HEK293 (cell line): ENCODE measurements around the gene RANBP1.

Experiments used
- CTCF ChIA-PET: fragments of 350-600 bp; formaldehyde crosslinking; extraction: SDS; loops from one replicate; lab custom pipeline; 2021; ENCODE audit warnings: antibody characterized with exemption; lab: Yijun Ruan, JAX
- POLR2A ChIA-PET: fragments of 300-600 bp; formaldehyde crosslinking; extraction: SDS; loops from one replicate; lab custom pipeline; 2020; ENCODE audit warnings: antibody characterized with exemption, inconsistent platforms; lab: Yijun Ruan, JAX
- H3K27ac ChIP-seq: fragments of 200-500 bp; sonication (Bioruptor generic); 2 replicates; pipeline ENCODE4 v1.5.1; 2014; ENCODE audit warnings: low read depth, low read length, control low read depth, inconsistent platforms; ENCODE audit errors: extremely low read depth
- H3K36me3 ChIP-seq, 2 experiments: fragments of 200-500 bp in 1 of 2; sonication (Bioruptor generic) in 1 of 2; 1 replicate in 1 of 2; 2 replicates in 1 of 2; pipeline ENCODE4 v1.5.1; 2014 to 2017; ENCODE audit warnings: inconsistent platforms in 2 of 2, low read length in 2 of 2; ENCODE audit not compliant: control insufficient read depth in 2 of 2, insufficient read depth in 1 of 2
- H3K4me1 ChIP-seq: fragments of 200-500 bp; sonication (Bioruptor generic); 2 replicates; pipeline ENCODE4 v1.5.1; 2014; ENCODE audit warnings: mild to moderate bottlenecking, low read length, inconsistent platforms; ENCODE audit not compliant: control insufficient read depth, insufficient read depth
- H3K4me3 ChIP-seq: 2 replicates; pipeline ENCODE4 v1.5.1; 2011; ENCODE audit warnings: low read depth, mild to moderate bottlenecking, control low read depth, low read length, moderate library complexity
- H3K9me3 ChIP-seq: fragments of 200-500 bp; sonication (Bioruptor generic); 2 replicates; pipeline ENCODE4 v1.5.1; 2014; ENCODE audit warnings: low read depth, low read length, inconsistent platforms; ENCODE audit not compliant: control insufficient read depth, insufficient read depth
- YY1 ChIP-seq: fragments of 450-650 bp; formaldehyde crosslinking; IDR thresholded peaks from 2 replicates; pipeline ENCODE4 v1.5.1; 2018; ENCODE audit warnings: missing biosample characterization, missing genetic modification characterization
- ZNF174 ChIP-seq: fragments of 450-650 bp; formaldehyde crosslinking; IDR thresholded peaks from 2 replicates; pipeline ENCODE4 v1.5.0; 2017; ENCODE audit warnings: missing biosample characterization, mild to moderate bottlenecking, missing genetic modification characterization
- ZNF221 ChIP-seq: fragments of 450-650 bp; formaldehyde crosslinking; IDR thresholded peaks from 2 replicates; pipeline ENCODE4 v1.5.1; 2017; ENCODE audit warnings: missing biosample characterization, missing genetic modification characterization, borderline replicate concordance
- ZNF23 ChIP-seq: fragments of 450-650 bp; formaldehyde crosslinking; IDR thresholded peaks from 2 replicates; pipeline ENCODE4 v1.5.1; 2016; ENCODE audit warnings: missing biosample characterization, missing genetic modification characterization, borderline replicate concordance
- ZNF341 ChIP-seq: fragments of 450-650 bp; formaldehyde crosslinking; IDR thresholded peaks from 2 replicates; pipeline ENCODE4; 2016; ENCODE audit warnings: low read depth, missing biosample characterization, missing genetic modification characterization
- ZNF521 ChIP-seq: fragments of 450-650 bp; formaldehyde crosslinking; IDR thresholded peaks from 2 replicates; pipeline ENCODE4 v1.5.1; 2017; ENCODE audit warnings: missing biosample characterization, mild to moderate bottlenecking, missing genetic modification characterization
- ZNF544 ChIP-seq: fragments of 450-650 bp; formaldehyde crosslinking; IDR thresholded peaks from 2 replicates; pipeline ENCODE4 v1.5.0; 2017; ENCODE audit warnings: missing biosample characterization, missing genetic modification characterization
- ZNF558 ChIP-seq: fragments of 450-650 bp; formaldehyde crosslinking; IDR thresholded peaks from 2 replicates; pipeline ENCODE4 v1.5.1; 2016; ENCODE audit warnings: missing biosample characterization, missing genetic modification characterization
- ZSCAN16 ChIP-seq: fragments of 450-650 bp; formaldehyde crosslinking; IDR thresholded peaks from 2 replicates; pipeline ENCODE4 v1.5.1; 2016; ENCODE audit warnings: missing biosample characterization, missing genetic modification characterization
- TF ChIP-seq, protein P1 (sequence below): fragments of 450-650 bp; IDR thresholded peaks from 2 replicates; pipeline ENCODE4 v1.5.1; 2018; ENCODE audit warnings: missing biosample characterization, mild to moderate bottlenecking, missing genetic modification characterization
- TF ChIP-seq, protein P2 (sequence below): sonication (generic); formaldehyde crosslinking; IDR thresholded peaks from 2 replicates; pipeline ENCODE4 v1.8.1; 2022; ENCODE audit warnings: mild to moderate bottlenecking, moderate library complexity, missing genetic modification reagents
- TF ChIP-seq, protein P3 (sequence below): fragments of 450-650 bp; formaldehyde crosslinking; IDR thresholded peaks from 2 replicates; pipeline ENCODE4 v1.5.1; 2016; ENCODE audit warnings: missing biosample characterization, missing genetic modification characterization, borderline replicate concordance
- TF ChIP-seq, protein P4 (sequence below): fragments of 450-650 bp; formaldehyde crosslinking; IDR thresholded peaks from 2 replicates; pipeline ENCODE4 v1.5.1; 2016; ENCODE audit warnings: missing biosample characterization, missing genetic modification characterization

The RANBP1 gene

DNA sequence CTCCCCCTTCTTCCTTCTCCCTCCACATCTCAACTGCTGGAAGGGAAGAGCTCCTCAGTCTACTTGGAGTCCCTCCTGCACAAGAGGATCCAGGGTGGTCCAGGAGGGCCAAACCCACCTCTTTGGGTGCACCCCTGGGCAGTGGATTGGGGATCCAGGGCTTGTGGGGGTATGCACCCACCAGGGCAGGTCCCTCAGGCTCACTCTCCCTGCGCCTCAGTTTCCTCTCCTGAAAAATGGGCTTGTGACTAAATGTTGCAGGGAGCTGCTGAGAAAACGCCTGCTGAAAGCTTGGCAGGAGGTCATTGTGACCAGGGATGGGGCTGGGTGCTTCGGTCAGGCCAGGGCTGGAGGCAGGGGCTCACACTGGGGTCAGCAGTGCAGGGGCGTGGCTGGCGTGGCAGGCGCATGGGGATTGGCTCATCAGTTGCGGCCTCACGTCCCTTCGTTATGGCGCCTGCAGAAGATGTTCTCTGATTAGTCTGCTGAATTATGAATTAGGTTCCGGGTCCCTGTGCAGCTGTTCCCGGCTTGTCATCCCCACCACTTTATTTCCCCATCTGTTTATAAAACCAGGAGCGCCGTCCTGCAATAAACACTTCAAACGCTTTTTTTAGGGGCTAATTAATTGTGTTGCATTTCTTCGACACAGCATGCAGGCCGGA is 60.6 kb downstream of the RANBP1 start:
- no peaks in the 10 kb centered on the region for H3K36me3 ChIP-seq
- no peaks in the 10 kb centered on the region for H3K9me3 ChIP-seq
- H3K27ac ChIP-seq = no peak overlapping the region
- H3K4me3 ChIP-seq = no peak overlapping the region
- CTCF ChIA-PET = interaction anchor here (1.0 to 3.1 kb wide), 2 partner anchors 62 to 242 kb away, joined by 5 to 12 read pairs; no protein-coding TSS in a partner anchor
- H3K4me1 ChIP-seq = peaks cover 2% of the 10 kb centered on the region; the same call in 1 of the 2 replicates
- POLR2A ChIA-PET = no interaction called here
- TF ChIP-seq, protein P1, sequence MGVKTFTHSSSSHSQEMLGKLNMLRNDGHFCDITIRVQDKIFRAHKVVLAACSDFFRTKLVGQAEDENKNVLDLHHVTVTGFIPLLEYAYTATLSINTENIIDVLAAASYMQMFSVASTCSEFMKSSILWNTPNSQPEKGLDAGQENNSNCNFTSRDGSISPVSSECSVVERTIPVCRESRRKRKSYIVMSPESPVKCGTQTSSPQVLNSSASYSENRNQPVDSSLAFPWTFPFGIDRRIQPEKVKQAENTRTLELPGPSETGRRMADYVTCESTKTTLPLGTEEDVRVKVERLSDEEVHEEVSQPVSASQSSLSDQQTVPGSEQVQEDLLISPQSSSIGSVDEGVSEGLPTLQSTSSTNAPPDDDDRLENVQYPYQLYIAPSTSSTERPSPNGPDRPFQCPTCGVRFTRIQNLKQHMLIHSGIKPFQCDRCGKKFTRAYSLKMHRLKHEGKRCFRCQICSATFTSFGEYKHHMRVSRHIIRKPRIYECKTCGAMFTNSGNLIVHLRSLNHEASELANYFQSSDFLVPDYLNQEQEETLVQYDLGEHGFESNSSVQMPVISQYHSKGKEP (tag by site-specific recombination) = peak; percentile 54
- TF ChIP-seq, protein P2, sequence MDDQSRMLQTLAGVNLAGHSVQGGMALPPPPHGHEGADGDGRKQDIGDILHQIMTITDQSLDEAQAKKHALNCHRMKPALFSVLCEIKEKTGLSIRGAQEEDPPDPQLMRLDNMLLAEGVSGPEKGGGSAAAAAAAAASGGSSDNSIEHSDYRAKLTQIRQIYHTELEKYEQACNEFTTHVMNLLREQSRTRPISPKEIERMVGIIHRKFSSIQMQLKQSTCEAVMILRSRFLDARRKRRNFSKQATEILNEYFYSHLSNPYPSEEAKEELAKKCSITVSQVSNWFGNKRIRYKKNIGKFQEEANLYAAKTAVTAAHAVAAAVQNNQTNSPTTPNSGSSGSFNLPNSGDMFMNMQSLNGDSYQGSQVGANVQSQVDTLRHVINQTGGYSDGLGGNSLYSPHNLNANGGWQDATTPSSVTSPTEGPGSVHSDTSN (CRISPR knock-in tag) = no peak
- TF ChIP-seq ZNF341 (peak; percentile 39; the same call in 1 of the 2 replicates), ZNF558 (tag by site-specific recombination) (no peak), ZNF23 (tag by site-specific recombination) (no peak), ZSCAN16 (tag by site-specific recombination) (no peak), ZNF174 (no peak), ZNF521 (tag by site-specific recombination) (no peak), YY1 (tag by site-specific recombination) (no peak), ZNF221 (tag by site-specific recombination) (no peak), ZNF544 (tag by site-specific recombination) (no peak)
- TF ChIP-seq, protein P3, sequence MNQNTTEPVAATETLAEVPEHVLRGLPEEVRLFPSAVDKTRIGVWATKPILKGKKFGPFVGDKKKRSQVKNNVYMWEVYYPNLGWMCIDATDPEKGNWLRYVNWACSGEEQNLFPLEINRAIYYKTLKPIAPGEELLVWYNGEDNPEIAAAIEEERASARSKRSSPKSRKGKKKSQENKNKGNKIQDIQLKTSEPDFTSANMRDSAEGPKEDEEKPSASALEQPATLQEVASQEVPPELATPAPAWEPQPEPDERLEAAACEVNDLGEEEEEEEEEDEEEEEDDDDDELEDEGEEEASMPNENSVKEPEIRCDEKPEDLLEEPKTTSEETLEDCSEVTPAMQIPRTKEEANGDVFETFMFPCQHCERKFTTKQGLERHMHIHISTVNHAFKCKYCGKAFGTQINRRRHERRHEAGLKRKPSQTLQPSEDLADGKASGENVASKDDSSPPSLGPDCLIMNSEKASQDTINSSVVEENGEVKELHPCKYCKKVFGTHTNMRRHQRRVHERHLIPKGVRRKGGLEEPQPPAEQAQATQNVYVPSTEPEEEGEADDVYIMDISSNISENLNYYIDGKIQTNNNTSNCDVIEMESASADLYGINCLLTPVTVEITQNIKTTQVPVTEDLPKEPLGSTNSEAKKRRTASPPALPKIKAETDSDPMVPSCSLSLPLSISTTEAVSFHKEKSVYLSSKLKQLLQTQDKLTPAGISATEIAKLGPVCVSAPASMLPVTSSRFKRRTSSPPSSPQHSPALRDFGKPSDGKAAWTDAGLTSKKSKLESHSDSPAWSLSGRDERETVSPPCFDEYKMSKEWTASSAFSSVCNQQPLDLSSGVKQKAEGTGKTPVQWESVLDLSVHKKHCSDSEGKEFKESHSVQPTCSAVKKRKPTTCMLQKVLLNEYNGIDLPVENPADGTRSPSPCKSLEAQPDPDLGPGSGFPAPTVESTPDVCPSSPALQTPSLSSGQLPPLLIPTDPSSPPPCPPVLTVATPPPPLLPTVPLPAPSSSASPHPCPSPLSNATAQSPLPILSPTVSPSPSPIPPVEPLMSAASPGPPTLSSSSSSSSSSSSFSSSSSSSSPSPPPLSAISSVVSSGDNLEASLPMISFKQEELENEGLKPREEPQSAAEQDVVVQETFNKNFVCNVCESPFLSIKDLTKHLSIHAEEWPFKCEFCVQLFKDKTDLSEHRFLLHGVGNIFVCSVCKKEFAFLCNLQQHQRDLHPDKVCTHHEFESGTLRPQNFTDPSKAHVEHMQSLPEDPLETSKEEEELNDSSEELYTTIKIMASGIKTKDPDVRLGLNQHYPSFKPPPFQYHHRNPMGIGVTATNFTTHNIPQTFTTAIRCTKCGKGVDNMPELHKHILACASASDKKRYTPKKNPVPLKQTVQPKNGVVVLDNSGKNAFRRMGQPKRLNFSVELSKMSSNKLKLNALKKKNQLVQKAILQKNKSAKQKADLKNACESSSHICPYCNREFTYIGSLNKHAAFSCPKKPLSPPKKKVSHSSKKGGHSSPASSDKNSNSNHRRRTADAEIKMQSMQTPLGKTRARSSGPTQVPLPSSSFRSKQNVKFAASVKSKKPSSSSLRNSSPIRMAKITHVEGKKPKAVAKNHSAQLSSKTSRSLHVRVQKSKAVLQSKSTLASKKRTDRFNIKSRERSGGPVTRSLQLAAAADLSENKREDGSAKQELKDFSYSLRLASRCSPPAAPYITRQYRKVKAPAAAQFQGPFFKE (tag by site-specific recombination) = no peak
- TF ChIP-seq, protein P4, sequence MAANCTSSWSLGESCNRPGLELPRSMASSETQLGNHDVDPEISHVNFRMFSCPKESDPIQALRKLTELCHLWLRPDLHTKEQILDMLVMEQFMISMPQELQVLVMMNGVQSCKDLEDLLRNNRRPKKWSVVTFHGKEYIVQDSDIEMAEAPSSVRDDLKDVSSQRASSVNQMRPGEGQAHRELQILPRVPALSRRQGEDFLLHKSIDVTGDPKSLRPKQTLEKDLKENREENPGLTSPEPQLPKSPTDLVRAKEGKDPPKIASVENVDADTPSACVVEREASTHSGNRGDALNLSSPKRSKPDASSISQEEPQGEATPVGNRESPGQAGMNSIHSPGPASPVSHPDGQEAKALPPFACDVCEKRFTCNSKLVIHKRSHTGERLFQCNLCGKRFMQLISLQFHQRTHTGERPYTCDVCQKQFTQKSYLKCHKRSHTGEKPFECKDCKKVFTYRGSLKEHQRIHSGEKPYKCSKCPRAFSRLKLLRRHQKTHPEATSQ (tag by site-specific recombination) = no peak
